ENCODE measurements around the gene RERE.

GRCh38 chr1:8519167-8519566 is 298.3 kb downstream of the RERE start:
- TF ChIP-seq CTCF (conservative IDR thresholded peaks at IDR 0.05; ENCODE audit: low read depth in 2 of 2) (no peak), REST (IDR thresholded peaks at IDR 0.05; ENCODE audit: unreplicated experiment) (no peak), POLR2AphosphoS5 (IDR thresholded peaks at IDR 0.05; ENCODE audit: low read depth) (no peak)
